Prostate gland (tissue), 2 donors: ENCODE data around the gene NGDN.

Experiments used
- CTCF ChIP-seq, 4 experiments: fragments of 200-600 bp in 2 of 4; fragments of 450-650 bp in 2 of 4; sonication (generic) in 2 of 4; IDR thresholded peaks; 1 replicate in 3 of 4; 2 replicates in 1 of 4; pipeline ENCODE4 v1.5.1; 2016 to 2019; ENCODE audit warnings: antibody characterized with exemption in 4 of 4, mild to moderate bottlenecking in 2 of 4, moderate library complexity in 2 of 4
- POLR2A ChIP-seq: fragments of 450-650 bp; IDR thresholded peaks from one replicate; pipeline ENCODE4 v1.6.1; 2016; ENCODE audit warnings: antibody characterized with exemption, mild to moderate bottlenecking

GRCh38 chr14:23430016-23430722 is 39.3 kb upstream of the NGDN start:
- TF ChIP-seq CTCF (IDR thresholded peaks at IDR 0.05) (no peak), POLR2A (no peak)
